Mesenchymal stem cell (in vitro differentiated cells and primary cell): ENCODE data around the gene DHRS4L2.
A peak's percentile ranks its signal among the peaks of the same experiment; 100 is the strongest.
"Not testable (repeated sequence)": the region's sequence is repeated elsewhere in the genome, so short reads cannot be mapped to it uniquely, and the experiment has no call there.

Experiments used
- DNase-seq: peaks from one replicate; pipeline ENCODE4 v3.0.0-alpha.2; 2013
- H2AFZ ChIP-seq: one replicate; pipeline ENCODE4 v1.6.1; 2013; ENCODE audit warnings: low read depth, mild to moderate bottlenecking, control low read depth, inconsistent platforms, low read length, moderate library complexity
- H2AK5ac ChIP-seq: 2 replicates; pipeline ENCODE4 v1.6.1; 2013; ENCODE audit warnings: low read length, moderate library complexity, mild to moderate bottlenecking, inconsistent platforms; ENCODE audit not compliant: severe bottlenecking
- H2BK120ac ChIP-seq: one replicate; pipeline ENCODE4 v1.6.1; 2013; ENCODE audit warnings: low read depth, mild to moderate bottlenecking, inconsistent platforms, low read length, moderate library complexity
- H2BK12ac ChIP-seq, 2 experiments: one replicate each; pipeline ENCODE4 v1.6.1; 2013; ENCODE audit warnings: inconsistent platforms in 2 of 2, low read length in 2 of 2, mild to moderate bottlenecking in 2 of 2, moderate library complexity in 2 of 2, control low read depth in 1 of 2
- H2BK15ac ChIP-seq: one replicate; pipeline ENCODE4 v1.6.1; 2013; ENCODE audit warnings: mild to moderate bottlenecking, low read depth, inconsistent platforms; ENCODE audit not compliant: poor library complexity, severe bottlenecking
- H2BK5ac ChIP-seq: 2 replicates; pipeline ENCODE4 v1.6.1; 2013; ENCODE audit warnings: low read depth, mild to moderate bottlenecking, low read length, control low read depth, inconsistent platforms; ENCODE audit not compliant: poor library complexity, severe bottlenecking
- H3K14ac ChIP-seq, 2 experiments: one replicate each; pipeline ENCODE4 v1.6.1; 2013; ENCODE audit warnings: inconsistent platforms in 2 of 2, low read length in 2 of 2, control low read depth in 1 of 2, mild to moderate bottlenecking in 1 of 2, moderate library complexity in 1 of 2
- H3K18ac ChIP-seq, 2 experiments: one replicate each; pipeline ENCODE4 v1.6.1; 2013; ENCODE audit warnings: inconsistent platforms in 2 of 2, low read length in 2 of 2, control low read depth in 1 of 2, low read depth in 1 of 2, mild to moderate bottlenecking in 1 of 2
- H3K23ac ChIP-seq, 2 experiments: one replicate each; pipeline ENCODE4 v1.6.1; 2013; ENCODE audit warnings: inconsistent platforms in 2 of 2, low read length in 2 of 2, mild to moderate bottlenecking in 2 of 2, moderate library complexity in 2 of 2, control low read depth in 1 of 2
- H3K27ac ChIP-seq: 2 replicates; pipeline ENCODE4 v1.5.1; 2013; ENCODE audit warnings: mild to moderate bottlenecking, moderate library complexity, low read length, control low read depth, inconsistent platforms; ENCODE audit not compliant: poor library complexity, severe bottlenecking
- H3K27me3 ChIP-seq, 2 experiments: 2 replicates each; pipeline versions ENCODE4 v1.6.1 to v1.7.0; 2013; ENCODE audit warnings: low read length in 2 of 2, mild to moderate bottlenecking in 2 of 2, moderate library complexity in 2 of 2, control low read depth in 1 of 2, inconsistent platforms in 1 of 2; ENCODE audit not compliant: control insufficient read depth in 1 of 2, insufficient read depth in 1 of 2
- H3K36me3 ChIP-seq, 2 experiments: 2 replicates each; pipeline versions ENCODE4 v1.6.1 to v1.7.0; 2013; ENCODE audit warnings: low read length in 2 of 2, control low read depth in 1 of 2, inconsistent platforms in 1 of 2, low read depth in 1 of 2, mild to moderate bottlenecking in 1 of 2; ENCODE audit not compliant: insufficient read depth in 2 of 2, control insufficient read depth in 1 of 2
- H3K4ac ChIP-seq, 2 experiments: one replicate each; pipeline ENCODE4 v1.6.1; 2013; ENCODE audit warnings: inconsistent platforms in 2 of 2, low read length in 2 of 2, mild to moderate bottlenecking in 2 of 2, moderate library complexity in 2 of 2, control low read depth in 1 of 2, low read depth in 1 of 2
- H3K4me1 ChIP-seq: 2 replicates; pipeline ENCODE4 v1.6.1; 2013; ENCODE audit warnings: low read depth, low read length, control low read depth; ENCODE audit not compliant: control insufficient read depth, insufficient read depth
- H3K4me2 ChIP-seq: 2 replicates; pipeline ENCODE4 v1.6.1; 2013; ENCODE audit warnings: low read length, mild to moderate bottlenecking, inconsistent platforms; ENCODE audit not compliant: poor library complexity, severe bottlenecking
- H3K4me3 ChIP-seq, 2 experiments: 2 replicates each; pipeline versions ENCODE4 v1.5.1 to v1.7.0; 2013; ENCODE audit warnings: low read length in 2 of 2, mild to moderate bottlenecking in 2 of 2, control low read depth in 1 of 2, low read depth in 1 of 2; ENCODE audit not compliant: insufficient read depth in 1 of 2
- H3K79me1 ChIP-seq: replicated peaks from 2 replicates; pipeline ENCODE4 v1.6.1; 2013; ENCODE audit warnings: mild to moderate bottlenecking, control low read depth, low read length, inconsistent platforms; ENCODE audit not compliant: poor library complexity, severe bottlenecking
- H3K9ac ChIP-seq: 2 replicates; pipeline ENCODE4 v1.7.0; 2013; ENCODE audit warnings: mild to moderate bottlenecking, low read length, moderate library complexity
- H3K9me3 ChIP-seq: 2 replicates; pipeline ENCODE4 v1.7.0; 2013; ENCODE audit warnings: mild to moderate bottlenecking, low read length; ENCODE audit not compliant: control insufficient read depth
- H4K8ac ChIP-seq: one replicate; pipeline ENCODE4 v1.6.1; 2013; ENCODE audit warnings: inconsistent platforms, mild to moderate bottlenecking, low read length, moderate library complexity
- H4K91ac ChIP-seq: one replicate; pipeline ENCODE4 v1.6.1; 2013; ENCODE audit warnings: mild to moderate bottlenecking, low read length, inconsistent platforms
- WGBS: methylation state at CpG from one replicate; pipeline ENCODE4 v1.1.7; 2013; ENCODE audit warnings: mixed read lengths; 5-methylcytosine and 5-hydroxymethylcytosine counted together

The DHRS4L2 gene

GRCh38 chr14:23973178-23973577 is 15.6 kb upstream of the DHRS4L2 start:
- H3K18ac ChIP-seq, H4K91ac ChIP-seq, H2AK5ac ChIP-seq, H3K9me3 ChIP-seq, H2BK12ac ChIP-seq, H3K79me1 ChIP-seq, H2BK120ac ChIP-seq, H4K8ac ChIP-seq, H3K23ac ChIP-seq, H3K4me3 ChIP-seq, H2AFZ ChIP-seq, H3K9ac ChIP-seq, H2BK15ac ChIP-seq, H3K14ac ChIP-seq, H3K4me2 ChIP-seq, H3K27ac ChIP-seq, H2BK5ac ChIP-seq, DNase-seq, H3K36me3 ChIP-seq, H3K4me1 ChIP-seq, H3K4ac ChIP-seq, H3K27me3 ChIP-seq: not testable (repeated sequence)
- 68% methylated on average over 5 of the region's 8 CpGs for WGBS

GRCh38 chr14:23974041-23974440 is 14.7 kb upstream of the DHRS4L2 start:
- H3K27me3 ChIP-seq, DNase-seq, H2BK120ac ChIP-seq, H2BK15ac ChIP-seq, H3K36me3 ChIP-seq, H2AK5ac ChIP-seq, H3K9me3 ChIP-seq, H3K4ac ChIP-seq, H3K14ac ChIP-seq, H4K8ac ChIP-seq, H2AFZ ChIP-seq, H4K91ac ChIP-seq, H3K9ac ChIP-seq, H3K23ac ChIP-seq, H3K4me1 ChIP-seq, H3K4me2 ChIP-seq, H3K4me3 ChIP-seq, H3K79me1 ChIP-seq, H3K27ac ChIP-seq, H3K18ac ChIP-seq, H2BK12ac ChIP-seq, H2BK5ac ChIP-seq: not testable (repeated sequence)

GRCh38 chr14:23977208-23977607 is 11.5 kb upstream of the DHRS4L2 start:
- not testable (repeated sequence) for H3K4me1 ChIP-seq, H4K91ac ChIP-seq, H3K27me3 ChIP-seq, H3K4me2 ChIP-seq, H2BK120ac ChIP-seq, H3K9me3 ChIP-seq, H3K79me1 ChIP-seq, H2AK5ac ChIP-seq, H3K36me3 ChIP-seq, H3K9ac ChIP-seq, H2BK15ac ChIP-seq, H3K4me3 ChIP-seq, H2BK5ac ChIP-seq, H2AFZ ChIP-seq, H3K23ac ChIP-seq, H4K8ac ChIP-seq, H2BK12ac ChIP-seq, H3K14ac ChIP-seq, H3K4ac ChIP-seq, H3K18ac ChIP-seq, H3K27ac ChIP-seq
- no CpG with 5 or more reads among the region's 2 CpGs for WGBS
- DNase-seq: peak; percentile 1

DNA sequence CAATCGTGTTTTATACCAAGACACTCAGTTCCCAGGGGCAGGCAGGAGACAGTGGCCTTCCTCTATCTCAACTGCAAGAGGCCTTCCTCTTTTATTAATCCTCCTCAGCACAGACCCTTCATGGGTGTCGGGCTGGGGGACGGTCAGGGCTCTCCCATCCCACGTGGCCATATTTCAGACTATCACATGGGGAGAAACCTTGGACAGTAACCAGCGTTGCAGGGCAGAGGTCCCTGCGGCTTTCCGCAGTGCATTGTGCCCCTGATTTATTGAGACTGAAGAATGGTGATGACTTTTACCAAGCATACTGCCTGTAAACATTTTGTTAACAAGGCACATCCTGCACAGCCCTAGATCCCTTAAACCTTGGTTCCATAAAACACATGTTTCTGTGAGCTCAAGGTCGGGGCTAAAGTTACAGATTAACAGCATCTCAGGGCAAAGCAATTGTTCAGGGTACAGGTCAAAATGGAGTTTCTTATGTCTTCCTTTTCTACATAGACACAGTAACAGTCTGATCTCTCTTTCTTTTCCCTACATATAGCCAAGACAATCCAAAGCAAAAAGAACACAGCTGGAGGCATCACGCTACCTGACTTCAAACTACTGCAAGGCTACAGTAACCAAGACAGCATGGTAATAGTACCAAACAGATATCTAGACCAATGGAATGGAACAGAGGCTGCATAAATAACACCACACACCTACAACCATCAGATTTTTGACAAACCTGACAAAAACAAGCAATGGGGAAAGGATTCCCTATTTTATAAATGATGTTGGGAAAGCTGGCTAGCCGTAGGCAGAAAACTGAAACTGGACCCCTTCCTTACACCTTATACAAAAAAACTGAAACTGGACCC is 6.5 kb upstream of the DHRS4L2 start:
- not testable (repeated sequence) for H2BK15ac ChIP-seq, H2BK120ac ChIP-seq, H3K79me1 ChIP-seq, H3K4ac ChIP-seq, H3K9me3 ChIP-seq, H3K23ac ChIP-seq, H4K8ac ChIP-seq, H4K91ac ChIP-seq, H3K9ac ChIP-seq, H2AFZ ChIP-seq, H3K4me1 ChIP-seq, H3K14ac ChIP-seq, H3K36me3 ChIP-seq, H3K4me3 ChIP-seq, H3K18ac ChIP-seq, H2BK12ac ChIP-seq, H3K27me3 ChIP-seq, H2BK5ac ChIP-seq, H3K4me2 ChIP-seq, H2AK5ac ChIP-seq, H3K27ac ChIP-seq, DNase-seq
- 94% methylated on average over 9 of the region's 10 CpGs for WGBS
